ENCODE results near the gene NT5C1B.
"Not testable (repeated sequence)": the region's sequence is repeated elsewhere in the genome, so short reads cannot be mapped to it uniquely, and the experiment has no call there.

The NT5C1B gene

DNA sequence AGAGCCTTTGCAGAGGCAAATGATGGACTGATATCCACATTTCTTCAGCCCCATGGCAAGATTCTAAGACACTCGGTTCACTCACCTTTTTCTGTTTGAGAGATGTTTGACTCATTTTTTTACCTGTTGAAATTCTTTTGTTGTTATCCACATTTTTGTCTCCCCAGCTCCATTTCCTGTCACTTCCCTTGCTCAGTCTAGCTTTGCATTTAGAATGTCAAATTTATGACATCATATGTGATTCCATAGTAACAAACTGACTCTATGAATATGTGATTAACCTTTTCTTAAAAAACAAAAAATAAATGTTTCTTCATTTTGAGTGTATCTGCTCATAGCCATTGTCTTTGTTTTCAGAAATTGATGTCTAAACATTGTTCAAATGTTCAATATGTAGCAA, at the start of gene NT5C1B:
Gene NT5C1B (minus strand): TSS at position 216 of the 400 bp plus-strand sequence. CDS start 101 bp downstream, at position 115.
- TF ChIP-seq, protein P1, sequence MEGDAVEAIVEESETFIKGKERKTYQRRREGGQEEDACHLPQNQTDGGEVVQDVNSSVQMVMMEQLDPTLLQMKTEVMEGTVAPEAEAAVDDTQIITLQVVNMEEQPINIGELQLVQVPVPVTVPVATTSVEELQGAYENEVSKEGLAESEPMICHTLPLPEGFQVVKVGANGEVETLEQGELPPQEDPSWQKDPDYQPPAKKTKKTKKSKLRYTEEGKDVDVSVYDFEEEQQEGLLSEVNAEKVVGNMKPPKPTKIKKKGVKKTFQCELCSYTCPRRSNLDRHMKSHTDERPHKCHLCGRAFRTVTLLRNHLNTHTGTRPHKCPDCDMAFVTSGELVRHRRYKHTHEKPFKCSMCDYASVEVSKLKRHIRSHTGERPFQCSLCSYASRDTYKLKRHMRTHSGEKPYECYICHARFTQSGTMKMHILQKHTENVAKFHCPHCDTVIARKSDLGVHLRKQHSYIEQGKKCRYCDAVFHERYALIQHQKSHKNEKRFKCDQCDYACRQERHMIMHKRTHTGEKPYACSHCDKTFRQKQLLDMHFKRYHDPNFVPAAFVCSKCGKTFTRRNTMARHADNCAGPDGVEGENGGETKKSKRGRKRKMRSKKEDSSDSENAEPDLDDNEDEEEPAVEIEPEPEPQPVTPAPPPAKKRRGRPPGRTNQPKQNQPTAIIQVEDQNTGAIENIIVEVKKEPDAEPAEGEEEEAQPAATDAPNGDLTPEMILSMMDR (IDR thresholded peaks at IDR 0.05; ENCODE audit: borderline replicate concordance, control extremely low read depth, extremely low read depth, insufficient read depth, missing control alignments): no peak
- no peak for DNase-seq (ENCODE audit: low spot score)
- in situ Hi-C loops (cut with MboI; ENCODE audit: low sequenced_read_pairs, unreplicated experiment): no loop called here

DNA sequence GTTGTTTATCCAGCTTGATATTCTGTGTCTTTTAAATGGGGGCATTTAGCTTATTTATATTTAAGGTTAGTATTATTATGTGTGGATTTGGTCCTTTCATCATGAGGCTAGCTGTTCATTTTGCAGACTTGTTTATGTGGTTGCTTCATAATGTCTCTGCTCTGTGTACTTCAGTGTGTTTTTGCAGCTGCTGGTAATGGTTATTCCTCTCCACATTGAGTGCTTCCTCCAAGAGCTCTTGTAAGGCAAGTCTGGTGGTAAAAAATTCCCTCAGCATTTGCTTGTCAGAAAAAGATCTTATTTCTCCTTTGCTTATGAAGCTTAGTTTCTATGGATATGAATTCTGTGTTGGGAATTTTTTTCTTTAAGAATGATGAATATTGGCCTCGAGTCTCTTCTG, 47.8 kb upstream of the NT5C1B start:
- in situ Hi-C loops (cut with MboI; ENCODE audit: low sequenced_read_pairs, unreplicated experiment): no loop called here

DNA sequence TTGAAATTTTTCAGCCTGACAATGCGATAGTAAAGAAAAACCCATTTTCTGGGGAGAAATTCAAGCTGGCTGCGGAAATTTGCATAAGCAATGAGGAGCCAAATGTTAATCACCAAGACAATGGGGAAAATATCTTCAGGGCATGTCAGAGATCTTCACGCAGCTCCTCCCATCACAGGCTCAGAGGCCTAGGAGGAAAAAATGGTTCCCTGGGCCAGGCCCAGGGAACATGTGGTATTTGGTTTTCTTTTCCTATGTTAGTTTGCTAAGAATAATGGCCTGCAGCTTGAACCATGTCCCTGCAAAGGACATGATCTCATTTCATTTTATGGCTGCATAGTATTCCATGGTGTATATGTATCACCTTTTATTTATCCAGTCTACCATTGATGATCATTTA, 43.3 kb upstream of the NT5C1B start:
- DNase-seq (ENCODE audit: low spot score); in situ Hi-C loops (cut with MboI; ENCODE audit: low sequenced_read_pairs, unreplicated experiment): not testable (repeated sequence)

More for the DNA sequence above, 47.8 kb upstream of the NT5C1B start:
- DNase-seq (ENCODE audit: low spot score): no peak
- TF ChIP-seq, protein P1 (IDR thresholded peaks at IDR 0.05; ENCODE audit: borderline replicate concordance, control extremely low read depth, extremely low read depth, insufficient read depth, missing control alignments): no peak

DNA sequence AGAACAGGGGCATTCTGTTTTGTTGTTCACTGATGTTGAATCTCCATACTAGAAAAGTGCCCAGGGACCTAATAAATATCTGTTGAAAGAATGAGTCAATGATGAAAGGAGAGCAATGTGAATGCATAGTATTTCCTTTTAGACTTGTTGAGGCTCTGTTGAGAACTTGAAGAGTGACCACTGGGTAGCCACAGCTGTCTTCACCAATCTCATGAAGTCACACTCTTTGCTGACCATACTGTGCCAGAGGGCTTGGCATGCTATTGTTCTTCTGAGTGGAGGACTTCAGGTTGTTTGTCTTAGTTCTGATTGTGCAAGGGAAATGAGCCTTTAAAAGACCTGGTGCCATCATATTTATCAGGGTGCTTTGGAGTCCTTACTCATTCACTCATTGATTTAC, 41.6 kb upstream of the NT5C1B start:
- no peak for DNase-seq (ENCODE audit: low spot score)
- TF ChIP-seq, protein P1 (IDR thresholded peaks at IDR 0.05; ENCODE audit: borderline replicate concordance, control extremely low read depth, extremely low read depth, insufficient read depth, missing control alignments): no peak
- in situ Hi-C loops (cut with MboI; ENCODE audit: low sequenced_read_pairs, unreplicated experiment): no loop called here

DNA sequence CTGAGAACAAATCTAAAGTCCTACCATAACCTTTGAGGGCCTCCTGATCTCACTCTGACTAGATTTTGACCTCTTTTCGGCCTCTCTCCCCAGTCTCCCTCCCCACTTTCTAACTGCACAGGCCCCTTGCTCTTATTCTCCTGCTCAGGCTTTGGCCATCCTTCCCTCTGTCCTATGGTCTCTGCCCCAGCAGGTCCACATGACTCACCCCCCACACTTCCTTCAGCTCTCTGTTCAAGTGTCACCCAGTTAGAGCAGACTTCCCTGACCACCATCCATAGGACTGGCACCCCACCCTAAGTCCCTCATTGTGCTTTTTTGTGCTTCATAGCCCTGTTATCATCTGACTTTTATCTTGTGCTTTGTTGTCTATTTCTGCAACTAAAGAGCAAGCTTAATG, 41.2 kb upstream of the NT5C1B start:
- in situ Hi-C loops (cut with MboI; ENCODE audit: low sequenced_read_pairs, unreplicated experiment): no loop called here
- TF ChIP-seq, protein P1 (IDR thresholded peaks at IDR 0.05; ENCODE audit: borderline replicate concordance, control extremely low read depth, extremely low read depth, insufficient read depth, missing control alignments): no peak
- DNase-seq (ENCODE audit: low spot score): no peak

DNA sequence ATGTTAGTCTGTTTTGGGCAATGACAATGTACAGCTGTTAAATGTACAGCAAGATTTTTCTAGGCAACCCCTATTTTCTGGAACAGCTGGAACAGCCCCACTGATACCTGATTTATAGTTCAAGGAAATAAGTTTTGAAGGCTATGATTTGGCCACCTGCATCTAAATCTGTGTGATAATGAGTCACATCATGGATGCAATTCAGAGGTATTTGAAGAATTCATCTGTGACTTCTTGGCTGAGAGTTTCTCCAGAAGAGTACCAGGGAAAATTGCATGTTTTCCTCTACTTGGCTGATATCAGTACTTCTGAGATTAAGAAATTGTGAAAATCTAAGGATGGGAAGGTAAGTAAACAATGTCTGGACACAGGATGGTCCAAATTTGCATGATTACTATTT, 40.7 kb upstream of the NT5C1B start:
- TF ChIP-seq, protein P1 (IDR thresholded peaks at IDR 0.05; ENCODE audit: borderline replicate concordance, control extremely low read depth, extremely low read depth, insufficient read depth, missing control alignments): no peak
- in situ Hi-C loops (cut with MboI; ENCODE audit: low sequenced_read_pairs, unreplicated experiment): no loop called here
- no peak for DNase-seq (ENCODE audit: low spot score)

DNA sequence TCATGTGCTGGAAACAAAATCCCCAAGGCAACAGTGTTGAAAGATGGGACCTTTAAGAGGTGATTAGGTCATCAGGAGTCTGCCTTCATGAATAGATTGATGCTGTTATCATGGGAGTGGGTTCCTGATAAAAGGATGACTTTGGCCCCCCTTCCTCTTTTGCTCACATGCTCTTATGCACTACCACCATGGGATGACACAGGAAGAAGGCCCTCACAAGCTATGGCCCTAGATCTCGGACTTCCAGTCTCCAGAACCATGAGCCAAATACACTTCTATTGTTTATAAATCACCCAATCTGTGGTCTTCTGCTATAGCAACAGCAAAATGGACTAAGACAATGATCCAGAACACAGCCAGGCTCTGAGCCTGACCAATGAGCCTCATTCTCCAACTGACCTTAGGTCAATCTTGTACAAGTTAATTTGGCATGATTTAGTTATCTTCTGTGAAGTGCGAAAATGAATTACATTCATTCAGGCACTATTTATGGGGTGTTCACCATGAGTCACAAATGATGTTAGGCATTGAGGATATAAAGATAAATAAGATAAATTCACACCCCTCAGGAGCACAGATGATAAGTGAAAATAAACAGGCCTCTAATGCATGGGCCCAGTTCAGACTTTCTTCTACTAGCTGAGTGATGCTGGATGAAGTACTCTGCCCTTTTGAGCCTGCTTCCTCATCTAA, 37.7 kb upstream of the NT5C1B start:
- TF ChIP-seq, protein P1 (IDR thresholded peaks at IDR 0.05; ENCODE audit: borderline replicate concordance, control extremely low read depth, extremely low read depth, insufficient read depth, missing control alignments): no peak
- in situ Hi-C loops (cut with MboI; ENCODE audit: low sequenced_read_pairs, unreplicated experiment): no loop called here
- DNase-seq (ENCODE audit: low spot score): no peak

Data from GM13976 (cell line).